COLO829 (cell line): Measurements from ENCODE around the gene PRR15.
"Not testable (repeated sequence)": the region's sequence is repeated elsewhere in the genome, so short reads cannot be mapped to it uniquely, and the experiment has no call there.

Experiments used
- DNase-seq: peaks from one replicate; pipeline ENCODE4 v3.0.0; 2012; ENCODE audit warnings: low spot score

Gene PRR15

DNA sequence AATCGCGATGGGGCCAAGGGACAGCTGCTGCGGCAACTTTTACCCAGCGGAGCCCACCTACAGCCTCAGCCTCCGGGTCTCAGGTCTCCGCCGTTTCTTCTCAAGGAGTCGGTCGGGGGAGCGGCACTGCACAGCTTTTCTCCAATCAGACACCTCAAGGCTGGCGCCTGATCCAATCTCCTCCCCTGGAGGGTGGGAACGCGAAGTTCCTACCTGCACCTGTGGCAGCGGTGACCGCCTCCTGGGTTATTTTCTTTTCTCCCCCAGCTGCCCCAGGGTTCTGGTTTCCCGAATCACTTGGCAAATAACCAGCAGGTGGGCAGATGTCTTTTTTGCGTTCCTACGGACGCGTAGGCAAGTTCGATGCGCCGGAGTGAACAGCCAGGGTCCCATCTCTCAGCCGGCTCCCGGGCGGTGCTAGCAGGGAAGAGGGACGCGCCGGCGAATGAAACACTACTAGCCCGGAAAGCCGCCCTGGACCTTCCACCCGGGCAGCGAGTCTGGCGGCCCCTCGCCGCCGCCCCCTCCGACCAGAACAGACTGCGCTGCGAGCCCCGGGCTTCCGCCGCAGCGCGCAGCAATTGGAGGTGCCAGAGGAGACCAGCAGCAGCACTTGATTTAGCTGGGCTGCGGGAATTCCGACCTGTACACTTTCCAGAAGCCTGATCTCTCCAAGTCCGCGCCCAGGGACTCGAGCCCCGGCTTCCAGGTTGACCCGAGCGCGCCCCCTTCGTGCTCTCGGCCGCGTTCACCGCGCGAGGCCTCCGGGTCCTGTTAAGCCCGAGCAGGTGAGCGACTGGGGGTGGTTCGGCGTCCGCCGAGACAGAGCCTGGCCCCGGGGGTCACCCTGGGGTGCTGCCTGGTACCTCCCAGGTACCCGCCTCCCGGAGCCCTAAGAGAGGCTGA is at the start of gene PRR15:
Gene PRR15 (plus strand): TSS at position 246 of the 906 bp plus-strand sequence. CDS start 2,495 bp downstream, outside the sequence.
- DNase-seq: no peak

- no peak for DNase-seq
Observed at GRCh38 chr7:29516491-29516890, 47.1 kb upstream of the PRR15 start.

DNA sequence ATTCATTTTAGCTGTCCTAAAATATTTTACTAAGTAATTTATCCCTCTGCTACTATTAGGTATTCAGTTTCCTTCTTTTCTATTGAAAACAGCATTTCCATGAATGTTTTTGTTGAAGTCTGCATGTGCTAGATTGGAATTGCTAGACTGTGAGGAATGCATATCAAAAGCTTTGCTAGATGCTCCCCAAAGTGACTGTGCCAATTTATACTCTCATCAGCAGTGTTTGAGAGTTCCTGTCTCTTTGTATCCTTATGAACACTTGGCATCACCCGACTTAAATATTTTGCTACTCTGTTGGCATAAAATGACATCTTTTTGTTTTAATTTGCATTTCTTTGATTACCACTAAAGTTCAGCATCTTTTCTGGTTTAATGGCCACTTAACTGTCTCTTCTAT is 45.0 kb upstream of the PRR15 start:
- no peak for DNase-seq

GRCh38 chr7:29523728-29524127 is 39.9 kb upstream of the PRR15 start:
- no peak for DNase-seq

GRCh38 chr7:29527505-29528108 is 36.0 kb upstream of the PRR15 start:
- no peak for DNase-seq

DNA sequence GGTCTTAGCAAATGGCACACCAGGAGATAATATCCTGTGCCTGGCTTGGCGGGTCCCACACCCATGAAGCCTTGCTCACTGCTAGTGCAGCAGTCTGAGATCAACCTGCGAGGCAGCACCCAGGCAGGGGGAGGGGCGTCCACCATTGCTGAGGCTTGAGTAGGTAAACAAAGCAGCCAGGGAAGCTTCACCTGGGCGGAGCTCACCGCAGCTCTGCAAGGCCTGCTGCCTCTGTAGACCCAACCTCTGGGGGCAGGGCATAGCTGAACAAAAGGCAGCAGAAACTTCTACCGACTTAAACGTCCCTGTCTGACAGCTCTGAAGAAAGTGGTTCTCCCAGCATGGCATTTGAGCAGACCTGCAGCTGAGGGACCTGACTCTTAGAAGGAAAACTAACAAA is 35.1 kb upstream of the PRR15 start:
- not testable (repeated sequence) for DNase-seq

DNA sequence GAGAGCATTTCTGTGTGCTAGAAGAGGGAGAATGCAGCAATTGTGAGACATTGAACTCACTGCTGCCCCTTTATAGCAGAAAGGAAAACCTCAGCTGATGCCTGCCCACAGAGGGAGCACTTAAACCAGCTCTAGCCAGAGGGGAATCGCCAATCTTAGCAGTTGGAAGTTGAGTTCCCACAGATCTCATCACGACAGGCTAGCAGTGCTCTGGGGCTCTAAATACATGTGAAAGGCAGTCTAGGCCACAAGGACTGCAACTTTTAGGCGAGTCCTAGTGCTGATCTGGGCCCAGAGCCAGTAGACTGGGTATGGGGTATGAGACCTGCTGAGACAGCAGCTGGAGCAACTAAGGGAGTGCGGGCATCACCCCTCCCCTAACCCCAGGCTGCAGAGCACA is 25.2 kb upstream of the PRR15 start:
- no peak for DNase-seq

DNA sequence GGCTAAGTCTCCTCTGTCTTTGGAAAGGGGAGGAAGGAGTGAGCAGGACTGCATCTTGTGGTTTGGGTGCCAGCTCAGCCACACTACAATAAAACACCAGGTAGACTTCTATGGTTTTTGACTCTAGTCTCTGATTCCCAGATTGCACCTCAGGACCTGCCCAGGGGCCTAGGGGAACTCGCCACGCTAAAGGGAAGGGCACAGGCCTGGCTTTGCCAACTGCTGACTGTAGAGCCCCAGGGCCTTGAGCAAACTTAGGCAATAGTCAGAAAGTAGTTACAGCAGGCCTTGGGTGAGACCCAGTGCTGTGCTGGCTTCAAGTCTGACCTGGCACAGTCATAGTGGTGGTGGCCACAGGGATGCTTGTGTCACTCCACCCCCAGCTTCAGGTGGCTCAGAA is 24.2 kb upstream of the PRR15 start:
- DNase-seq: no peak

DNA sequence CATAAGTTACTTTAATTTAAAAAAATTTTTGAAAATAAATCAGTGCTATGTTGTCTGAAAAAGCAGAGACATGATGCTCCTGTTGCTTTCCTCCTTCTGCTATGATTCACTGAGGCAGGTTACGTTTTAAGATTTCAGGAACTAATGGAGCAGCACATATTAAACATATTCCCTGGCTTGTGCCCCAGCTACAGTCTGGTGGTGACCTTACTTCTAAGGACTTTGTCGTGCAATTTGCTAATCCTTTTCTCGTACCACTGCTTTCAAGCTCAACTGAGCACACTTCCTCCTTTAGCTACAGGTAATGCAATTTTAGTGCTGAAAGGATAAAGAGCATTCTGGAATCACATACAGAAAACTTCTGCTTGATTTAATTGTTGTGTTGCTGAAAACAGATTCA is 16.2 kb upstream of the PRR15 start:
- DNase-seq: no peak

- no peak for DNase-seq
Observed at GRCh38 chr7:29548823-29549222, 14.8 kb upstream of the PRR15 start.

- no peak for DNase-seq
Observed at GRCh38 chr7:29552392-29552791, 11.2 kb upstream of the PRR15 start.

DNA sequence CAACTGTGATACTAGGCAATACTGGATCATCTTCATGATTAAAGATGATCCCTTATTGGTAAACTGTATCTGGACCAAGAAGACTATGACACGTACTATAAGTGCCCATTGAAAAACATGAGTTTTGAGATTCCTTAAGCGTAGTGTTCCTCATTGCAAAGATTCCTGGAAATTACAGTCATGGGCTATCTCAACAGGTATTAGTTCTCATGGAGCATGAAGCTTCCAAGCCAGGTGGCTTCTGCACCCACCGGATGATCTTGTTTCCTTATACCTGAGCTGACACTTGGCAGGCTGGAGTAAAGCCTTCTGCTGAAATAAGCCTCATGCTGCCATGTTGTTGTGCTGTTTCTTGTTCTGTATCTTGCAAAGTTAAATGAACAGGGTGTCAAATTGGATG is 8.6 kb upstream of the PRR15 start:
- DNase-seq: no peak

DNA sequence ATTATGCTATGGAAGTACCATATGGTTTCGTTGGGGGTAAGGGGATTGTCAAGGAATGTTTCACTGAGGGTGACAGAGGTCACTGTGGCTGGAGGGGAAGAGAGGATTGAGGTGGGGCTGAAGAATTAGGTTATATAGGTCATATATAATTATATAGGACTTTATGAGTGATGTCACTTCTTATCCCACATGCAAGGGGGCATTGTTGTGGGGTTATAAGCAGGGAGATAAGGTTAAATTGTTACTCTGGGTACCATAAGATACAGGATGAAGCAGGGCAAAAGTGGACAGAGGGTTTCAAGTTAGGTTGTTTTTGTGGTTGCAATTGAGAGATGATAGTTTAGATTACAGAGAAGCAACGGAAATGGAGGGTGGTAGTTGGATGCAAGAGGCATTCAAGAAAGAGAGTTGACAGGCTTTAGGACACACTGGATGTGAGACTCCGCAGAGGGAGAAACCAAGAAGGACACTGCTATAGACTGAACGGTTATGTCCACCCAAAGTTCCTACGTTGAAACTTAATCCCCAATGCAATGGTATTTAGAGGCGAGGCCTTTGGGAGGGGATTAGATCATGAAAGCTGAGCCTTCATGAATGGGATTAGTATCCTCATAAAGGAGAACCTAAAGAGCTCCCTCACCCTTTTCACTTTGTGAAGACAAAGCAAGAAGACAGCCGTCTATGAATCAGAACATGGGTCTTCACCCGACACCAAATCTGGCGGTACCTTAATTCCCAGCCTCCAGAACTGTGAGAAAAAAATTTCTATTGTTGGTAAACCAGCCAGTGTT is 7.0 kb upstream of the PRR15 start:
- DNase-seq: no peak

- no peak for DNase-seq
Observed at GRCh38 chr7:29557954-29558353, 5.7 kb upstream of the PRR15 start.

DNA sequence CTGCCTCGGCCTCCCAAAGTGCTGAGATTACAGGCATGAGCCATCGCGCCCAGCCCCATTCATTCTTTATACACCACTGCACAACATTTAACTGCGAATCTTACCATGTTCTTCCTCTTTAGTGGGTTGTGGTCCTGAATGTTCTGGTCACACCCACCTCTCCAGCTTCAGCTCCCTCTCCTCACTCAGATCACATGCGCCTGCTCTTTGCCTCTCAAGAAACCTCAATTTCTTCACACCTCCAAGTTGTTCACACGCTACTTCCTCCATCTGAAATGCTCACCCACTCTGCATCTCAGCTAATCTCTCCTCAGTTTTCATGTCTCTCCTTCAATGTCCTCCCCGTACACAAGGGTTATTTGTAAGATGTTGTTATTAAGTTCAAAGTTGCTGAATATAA is 2.4 kb upstream of the PRR15 start:
- no peak for DNase-seq

- DNase-seq: no peak
Observed at GRCh38 chr7:29562307-29562706, 1.3 kb upstream of the PRR15 start.

DNA sequence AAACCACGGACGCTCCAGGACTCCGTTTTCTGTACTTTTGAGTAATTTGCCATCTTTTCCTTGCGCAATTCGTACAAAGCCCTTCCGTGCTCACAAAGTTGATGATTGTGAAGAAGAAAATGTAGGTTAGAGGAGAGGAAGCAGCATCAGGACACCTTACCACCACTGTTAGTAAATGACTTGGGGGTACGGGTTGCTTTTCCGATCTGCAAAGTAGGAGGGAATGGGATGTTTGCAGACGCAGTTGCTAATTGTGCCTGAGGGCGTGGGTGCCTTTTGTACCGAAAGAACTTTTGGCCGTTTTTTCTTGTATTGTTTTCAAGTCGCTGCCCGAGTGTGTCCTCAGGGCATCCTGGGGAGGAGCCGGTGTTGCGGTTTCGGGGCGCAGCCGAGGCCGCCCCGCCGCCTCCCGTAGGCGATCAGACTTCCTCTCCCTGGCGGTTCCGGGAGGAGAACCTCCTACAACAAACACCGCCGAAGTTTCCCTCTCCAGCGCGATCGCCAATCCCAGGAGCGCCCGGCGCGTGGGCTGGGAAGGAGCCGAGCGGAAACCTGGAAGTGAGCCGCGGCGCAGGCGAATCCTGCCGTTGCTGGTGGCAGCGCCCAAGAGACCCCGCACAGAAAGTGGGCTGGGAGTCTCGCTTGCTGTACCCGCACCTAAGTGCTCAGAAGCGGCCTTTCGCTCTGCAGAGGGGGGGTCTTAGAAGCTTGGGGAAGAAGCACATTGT is 1.0 kb downstream of the PRR15 start:
- no peak for DNase-seq

- DNase-seq: no peak
Observed at GRCh38 chr7:29565224-29565630, 1.6 kb downstream of the PRR15 start.

- no peak for DNase-seq
Observed at GRCh38 chr7:29565634-29565981, 2.0 kb downstream of the PRR15 start.

- no peak for DNase-seq
Observed at GRCh38 chr7:29565982-29566746, 2.5 kb downstream of the PRR15 start.

DNA sequence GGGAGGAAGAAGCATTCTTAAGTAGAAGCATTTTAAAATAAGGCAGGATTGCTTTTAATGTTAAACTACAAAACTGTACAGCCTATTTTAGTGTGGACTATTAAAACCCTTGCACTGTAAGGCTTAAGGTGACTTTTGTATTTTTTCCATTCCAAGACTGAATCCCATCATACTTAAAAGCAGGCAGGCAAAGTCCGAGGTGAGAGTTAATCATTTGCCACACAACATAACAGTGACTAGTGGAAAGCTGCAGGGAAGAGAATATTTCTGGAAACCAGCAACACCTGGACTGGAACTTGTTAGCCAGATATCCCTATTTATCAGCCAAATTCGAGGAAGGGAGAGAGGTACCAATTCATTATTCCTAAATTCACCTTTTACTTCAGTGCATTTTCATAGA is 3.5 kb downstream of the PRR15 start:
- no peak for DNase-seq
